OCI-LY3 (cell line): ENCODE measurements around the gene VPS26B.
A peak's percentile ranks its signal among the peaks of the same experiment; 100 is the strongest.

ENCODE experiments used
- H2AFZ ChIP-seq: fragments of 200-600, 300-600 bp; shearing (Covaris generic); 2 replicates; pipeline ENCODE4 v1.6.0; 2014; ENCODE audit warnings: antibody characterized with exemption, low read depth, low read length
- H3K27ac ChIP-seq: fragments of 200-600, 300-600 bp; sonication (generic); 2 replicates; pipeline ENCODE4 v1.5.1; 2014; ENCODE audit warnings: mild to moderate bottlenecking, low read length, moderate library complexity, mixed read lengths
- H3K27me3 ChIP-seq: fragments of 200-600, 300-600 bp; sonication (generic); 2 replicates; pipeline ENCODE4 v1.6.1; 2014; ENCODE audit warnings: low read depth, low read length, mixed read lengths
- H3K36me3 ChIP-seq: fragments of 200-600, 300-600 bp; sonication (generic); replicated peaks from 2 replicates; pipeline ENCODE3; 2014; ENCODE audit warnings: low read depth, low read length, mixed read lengths
- H3K4me1 ChIP-seq: fragments of 300-600, 200-600 bp; sonication (generic); 2 replicates; pipeline ENCODE4 v1.6.1; 2014; ENCODE audit warnings: low read length, mixed read lengths
- H3K4me2 ChIP-seq: fragments of 200-600, 300-600 bp; sonication (generic); 2 replicates; pipeline ENCODE4 v1.6.1; 2014; ENCODE audit warnings: low read length, mixed read lengths
- H3K4me3 ChIP-seq: fragments of 300-600, 200-600 bp; sonication (generic); 2 replicates; pipeline ENCODE4 v1.5.1; 2014; ENCODE audit warnings: antibody characterized with exemption, mild to moderate bottlenecking, low read length, moderate library complexity
- H3K79me2 ChIP-seq: fragments of 300-600, 200-600 bp; shearing (Covaris generic); 2 replicates; pipeline ENCODE4 v1.6.1; 2014; ENCODE audit warnings: mild to moderate bottlenecking, low read length, mixed read lengths
- H3K9ac ChIP-seq: fragments of 300-600, 200-600 bp; shearing (Covaris generic); 2 replicates; pipeline ENCODE4 v1.6.0; 2014; ENCODE audit warnings: mild to moderate bottlenecking, low read length, moderate library complexity
- H3K9me3 ChIP-seq: fragments of 200-600, 300-600 bp; shearing (Covaris generic); 2 replicates; pipeline ENCODE4 v1.6.1; 2014; ENCODE audit warnings: low read length, mixed read lengths; ENCODE audit not compliant: insufficient read depth
- H4K20me1 ChIP-seq: fragments of 200-600, 300-600 bp; sonication (generic); 2 replicates; pipeline ENCODE4 v1.6.1; 2016; ENCODE audit warnings: low read length, mixed read lengths; ENCODE audit not compliant: insufficient read depth
- CTCF ChIP-seq: fragments of 200-600, 300-600 bp; sonication (generic); IDR thresholded peaks from 2 replicates; pipeline ENCODE4 v1.5.1; 2014; ENCODE audit warnings: antibody characterized with exemption, low read length, low read depth
- EZH2phosphoT487 ChIP-seq: fragments of 200-600 bp; shearing (Covaris generic); IDR thresholded peaks from 2 replicates; pipeline ENCODE4 v1.6.1; 2018; ENCODE audit warnings: antibody characterized with exemption, mixed run types, low read depth

VPS26B gene

GRCh38 chr11:134258577-134258976 is 34.1 kb downstream of the VPS26B start:
- peaks cover 30% of the 10 kb centered on the region for H3K36me3 ChIP-seq

GRCh38 chr11:134260503-134260902 is 36.0 kb downstream of the VPS26B start:
- peaks cover 30% of the 10 kb centered on the region for H3K36me3 ChIP-seq
- no peaks in the 10 kb centered on the region for H3K27me3 ChIP-seq
- H3K79me2 ChIP-seq = no peaks in the 10 kb centered on the region
- peaks cover 17% of the 10 kb centered on the region for H4K20me1 ChIP-seq
- H3K4me3 ChIP-seq = no peak overlapping the region
- peak overlapping the region; percentile 42 for H3K4me2 ChIP-seq
- H3K27ac ChIP-seq = no peak overlapping the region
- no peak for TF ChIP-seq EZH2phosphoT487
- TF ChIP-seq CTCF = no peak
- peaks cover 10% of the 10 kb centered on the region for H3K4me1 ChIP-seq
- H2AFZ ChIP-seq = no peak overlapping the region
- H3K9ac ChIP-seq = no peak overlapping the region
- no peaks in the 10 kb centered on the region for H3K9me3 ChIP-seq

More at GRCh38 chr11:134258577-134258976, 34.1 kb downstream of the VPS26B start:
- Histone ChIP-seq H3K4me2 (no peak overlapping the region), H3K9ac (no peak overlapping the region), H3K27ac (no peak overlapping the region), H3K9me3 (no peaks in the 10 kb centered on the region), H4K20me1 (peaks cover 17% of the 10 kb centered on the region), H3K4me1 (peaks cover 15% of the 10 kb centered on the region), H3K4me3 (no peak overlapping the region), H3K27me3 (no peaks in the 10 kb centered on the region), H2AFZ (no peak overlapping the region), H3K79me2 (peaks cover 5% of the 10 kb centered on the region)
- TF ChIP-seq EZH2phosphoT487 = no peak
- TF ChIP-seq CTCF = no peak

- Histone ChIP-seq H3K36me3 (peaks cover 30% of the 10 kb centered on the region), H3K4me3 (no peak overlapping the region), H3K9me3 (no peaks in the 10 kb centered on the region), H3K79me2 (no peaks in the 10 kb centered on the region), H3K27me3 (no peaks in the 10 kb centered on the region), H3K9ac (no peak overlapping the region), H2AFZ (no peak overlapping the region), H3K27ac (no peak overlapping the region), H3K4me2 (peak overlapping the region; percentile 42), H4K20me1 (peaks cover 17% of the 10 kb centered on the region), H3K4me1 (peaks cover 10% of the 10 kb centered on the region)
- no peak for TF ChIP-seq CTCF
- TF ChIP-seq EZH2phosphoT487 = no peak
Observed at GRCh38 chr11:134260983-134261382, 36.5 kb downstream of the VPS26B start.

GRCh38 chr11:134261626-134262488 is 37.4 kb downstream of the VPS26B start:
- TF ChIP-seq EZH2phosphoT487 = no peak
- peak; percentile 59 for TF ChIP-seq CTCF
- Histone ChIP-seq H2AFZ (no peak overlapping the region), H4K20me1 (peaks cover 17% of the 10 kb centered on the region), H3K36me3 (peaks cover 30% of the 10 kb centered on the region), H3K27ac (no peak overlapping the region), H3K9ac (no peak overlapping the region), H3K4me1 (peaks cover 10% of the 10 kb centered on the region), H3K27me3 (no peaks in the 10 kb centered on the region), H3K9me3 (no peaks in the 10 kb centered on the region), H3K4me2 (no peak overlapping the region), H3K4me3 (no peak overlapping the region), H3K79me2 (no peaks in the 10 kb centered on the region)
